ENCODE measurements around the gene NXN.
"Not testable (repeated sequence)": the region's sequence is repeated elsewhere in the genome, so short reads cannot be mapped to it uniquely, and the experiment has no call there.

The NXN gene

DNA sequence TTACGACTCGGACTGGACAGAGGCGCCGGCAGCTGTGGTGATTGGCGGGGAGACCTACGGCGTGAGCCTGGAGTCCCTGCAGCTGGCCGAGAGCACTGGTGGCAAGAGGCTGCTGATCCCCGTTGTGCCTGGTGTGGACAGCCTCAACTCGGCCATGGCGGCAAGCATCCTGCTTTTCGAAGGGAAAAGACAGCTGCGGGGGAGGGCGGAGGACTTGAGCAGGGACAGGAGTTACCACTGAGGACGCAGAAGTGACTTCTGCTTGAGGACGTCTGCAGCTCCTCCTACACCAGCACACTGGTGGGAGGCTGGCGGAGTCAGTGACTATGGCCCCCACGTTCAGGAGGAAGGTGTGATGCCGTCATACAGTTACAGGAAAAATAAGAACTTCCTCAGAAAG is 187.7 kb downstream of the NXN start:
- DNase-seq, result no peak

DNA sequence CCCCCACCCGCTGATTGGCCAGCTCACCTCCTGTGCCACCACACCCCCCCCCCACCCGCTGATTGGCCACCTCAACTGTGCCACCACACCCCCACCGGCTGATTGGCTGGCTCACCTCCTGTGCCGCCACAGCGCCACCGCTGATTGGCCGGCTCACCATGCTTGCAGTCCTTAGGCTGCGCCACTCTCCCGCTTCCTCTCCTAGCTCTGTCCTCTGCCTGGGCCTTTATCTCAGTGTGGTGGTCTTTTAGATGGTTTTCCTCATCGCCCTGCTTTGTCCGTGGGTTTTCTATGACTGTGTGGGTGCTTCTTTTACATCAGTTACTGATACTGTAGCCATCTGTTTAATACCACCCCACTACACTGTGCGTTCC is 188.7 kb downstream of the NXN start:
- not testable (repeated sequence) for DNase-seq

DNA sequence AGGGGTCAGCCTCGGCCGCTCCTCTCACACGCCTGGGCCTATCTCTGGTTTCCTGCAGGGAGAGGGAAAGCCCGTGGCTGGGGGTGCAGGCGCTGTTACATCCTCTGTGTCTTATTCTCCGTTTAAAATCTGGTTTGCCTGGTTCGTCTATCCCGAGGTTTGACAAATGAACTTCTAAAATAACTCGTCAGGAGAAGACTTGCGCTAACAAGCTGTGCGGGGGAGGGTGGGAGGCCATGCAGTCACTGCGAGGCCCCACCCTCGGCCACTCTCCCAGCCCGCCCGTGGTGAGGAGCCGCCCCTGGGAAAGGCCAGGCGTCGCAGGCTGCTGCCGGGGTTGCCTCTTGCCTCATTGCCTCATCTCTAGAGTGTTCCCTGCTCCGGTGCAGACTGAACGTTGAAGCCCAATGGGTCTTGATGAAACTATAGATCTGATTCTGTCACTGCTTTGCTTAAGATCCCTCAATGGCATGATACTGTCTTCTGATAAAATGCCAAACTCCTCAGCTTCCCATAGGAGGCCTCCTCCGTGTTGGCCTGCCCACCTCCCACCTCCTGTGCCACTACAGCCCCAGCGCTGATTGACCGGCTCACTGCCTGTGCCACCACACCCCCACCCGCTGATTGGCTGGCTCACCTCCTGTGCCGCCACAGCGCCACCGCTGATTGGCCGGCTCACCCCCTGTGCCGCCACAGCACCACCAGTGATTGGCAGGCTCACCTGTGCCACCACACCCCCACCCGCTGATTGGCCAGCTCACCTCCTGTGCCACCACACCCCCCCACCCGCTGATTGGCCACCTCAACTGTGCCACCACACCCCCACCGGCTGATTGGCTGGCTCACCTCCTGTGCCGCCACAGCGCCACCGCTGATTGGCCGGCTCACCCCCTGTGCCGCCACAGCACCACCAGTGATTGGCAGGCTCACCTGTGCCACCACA is 189.4 kb downstream of the NXN start:
- DNase-seq, result not testable (repeated sequence)

DNA sequence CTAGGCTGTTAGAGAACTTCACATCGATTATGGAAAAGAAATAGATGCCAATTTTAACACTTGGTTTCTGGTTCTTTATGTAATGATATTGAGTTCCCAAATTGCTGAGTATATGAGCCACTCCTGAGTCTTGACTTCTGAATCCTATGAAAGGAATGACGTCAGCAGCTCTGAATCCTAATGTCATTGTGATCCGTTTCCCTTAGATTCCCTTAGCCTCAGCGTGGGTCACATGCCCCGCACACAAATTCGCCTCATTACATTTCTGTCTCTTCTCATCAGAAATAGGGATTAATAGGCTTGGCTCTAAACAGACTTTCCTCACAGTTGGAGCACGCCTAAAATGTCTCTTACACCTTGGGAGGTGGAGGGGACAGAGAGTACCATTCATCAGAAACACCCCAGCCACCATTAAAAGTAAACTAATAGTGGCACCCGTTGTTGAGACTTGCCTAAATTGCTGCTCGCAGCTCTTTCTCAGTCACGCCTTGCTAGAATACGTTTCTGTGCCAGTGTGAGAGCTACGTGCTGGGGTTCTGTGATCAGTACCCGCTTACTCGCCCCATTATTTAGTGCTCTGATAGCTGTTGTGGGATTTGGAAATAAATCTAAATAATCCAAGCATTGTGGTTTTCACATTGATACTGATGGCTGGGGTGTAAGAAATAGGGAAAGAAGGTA is 190.3 kb downstream of the NXN start:
- no peak for DNase-seq

DNA sequence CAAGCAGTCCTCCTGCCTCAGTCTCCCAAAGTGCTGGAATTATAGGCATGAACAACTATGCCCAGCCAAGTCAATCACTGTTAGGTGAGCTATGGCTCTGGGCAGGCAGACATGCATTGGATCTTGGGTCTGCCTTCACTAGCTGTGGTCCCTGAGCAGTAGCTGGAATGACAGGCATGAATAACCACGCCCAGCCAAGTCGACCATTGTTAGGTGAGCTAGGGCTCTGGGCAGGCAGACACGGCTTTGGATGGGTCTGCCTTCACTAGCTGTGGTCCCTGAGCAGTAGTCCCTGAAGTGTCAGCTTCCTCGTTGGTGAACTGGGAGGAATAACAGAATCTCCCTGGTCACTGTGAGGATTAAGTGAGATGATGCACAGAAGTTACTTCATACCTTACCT is 191.0 kb downstream of the NXN start:
- no peak for DNase-seq

DNA sequence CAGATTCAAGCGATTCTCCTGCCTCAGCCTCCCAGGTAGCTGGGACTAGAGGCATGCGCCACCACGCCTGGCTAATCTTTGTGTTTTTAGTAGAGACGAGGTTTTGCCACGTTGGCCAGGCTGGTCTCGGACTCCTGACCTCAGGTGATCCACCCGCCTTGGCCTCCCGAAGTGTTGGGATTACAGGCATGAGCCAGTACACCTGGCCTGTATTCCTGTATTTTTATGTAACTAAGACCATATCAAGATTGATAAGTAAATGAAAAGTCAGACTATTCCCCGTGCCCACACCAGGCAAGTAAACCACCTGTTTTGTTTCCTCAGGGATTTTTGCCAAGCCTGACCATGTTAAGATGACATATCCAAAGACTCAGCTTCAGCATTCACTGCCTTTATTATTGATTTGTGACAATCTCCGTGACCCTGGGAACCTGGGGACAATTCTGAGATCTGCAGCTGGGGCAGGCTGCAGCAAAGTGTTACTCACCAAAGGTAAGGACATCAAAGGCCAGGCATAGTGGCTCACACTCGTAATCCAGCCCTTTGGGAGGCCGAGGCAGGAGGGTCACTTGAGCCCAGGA is 191.8 kb downstream of the NXN start:
- DNase-seq, result no peak

DNA sequence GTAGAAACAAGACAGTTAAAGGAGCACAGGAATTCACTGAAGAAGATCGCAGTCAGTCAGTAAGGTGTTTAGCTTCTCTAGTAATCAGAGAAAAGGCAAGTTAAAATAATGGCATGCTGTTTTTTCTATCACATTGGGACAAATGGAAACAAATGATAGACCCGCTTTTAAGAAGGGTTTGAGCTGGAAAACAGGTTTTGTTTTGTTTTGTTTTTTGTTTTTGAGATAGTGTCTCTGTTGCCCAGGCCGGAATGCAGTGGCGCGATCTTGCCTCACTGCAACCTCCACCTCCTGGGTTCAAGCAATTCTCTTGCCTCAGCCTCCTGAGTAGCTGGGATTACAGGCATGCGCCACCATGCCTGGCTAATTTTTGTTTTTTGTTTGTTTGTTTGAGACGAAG is 193.7 kb downstream of the NXN start:
- not testable (repeated sequence) for DNase-seq

DNA sequence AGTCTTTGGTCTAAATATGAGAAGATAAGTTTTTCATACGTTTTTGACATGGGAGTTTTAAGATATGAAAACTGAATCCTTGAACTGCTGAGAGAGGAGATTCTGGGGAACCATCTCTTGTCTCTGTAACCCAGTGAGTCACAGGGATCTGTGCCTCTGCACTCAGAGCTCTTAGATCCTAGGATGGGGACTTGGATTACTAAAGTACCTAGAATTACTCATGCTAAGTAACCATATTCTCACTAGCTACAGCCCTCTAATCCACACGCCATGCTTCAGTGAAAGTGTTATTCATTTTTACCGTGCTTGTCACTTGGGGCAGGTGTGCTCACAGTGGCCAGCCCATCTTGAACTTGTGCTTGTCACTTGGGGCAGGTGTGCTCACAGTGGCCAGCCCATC is 195.4 kb downstream of the NXN start:
- no peak for DNase-seq

DNA sequence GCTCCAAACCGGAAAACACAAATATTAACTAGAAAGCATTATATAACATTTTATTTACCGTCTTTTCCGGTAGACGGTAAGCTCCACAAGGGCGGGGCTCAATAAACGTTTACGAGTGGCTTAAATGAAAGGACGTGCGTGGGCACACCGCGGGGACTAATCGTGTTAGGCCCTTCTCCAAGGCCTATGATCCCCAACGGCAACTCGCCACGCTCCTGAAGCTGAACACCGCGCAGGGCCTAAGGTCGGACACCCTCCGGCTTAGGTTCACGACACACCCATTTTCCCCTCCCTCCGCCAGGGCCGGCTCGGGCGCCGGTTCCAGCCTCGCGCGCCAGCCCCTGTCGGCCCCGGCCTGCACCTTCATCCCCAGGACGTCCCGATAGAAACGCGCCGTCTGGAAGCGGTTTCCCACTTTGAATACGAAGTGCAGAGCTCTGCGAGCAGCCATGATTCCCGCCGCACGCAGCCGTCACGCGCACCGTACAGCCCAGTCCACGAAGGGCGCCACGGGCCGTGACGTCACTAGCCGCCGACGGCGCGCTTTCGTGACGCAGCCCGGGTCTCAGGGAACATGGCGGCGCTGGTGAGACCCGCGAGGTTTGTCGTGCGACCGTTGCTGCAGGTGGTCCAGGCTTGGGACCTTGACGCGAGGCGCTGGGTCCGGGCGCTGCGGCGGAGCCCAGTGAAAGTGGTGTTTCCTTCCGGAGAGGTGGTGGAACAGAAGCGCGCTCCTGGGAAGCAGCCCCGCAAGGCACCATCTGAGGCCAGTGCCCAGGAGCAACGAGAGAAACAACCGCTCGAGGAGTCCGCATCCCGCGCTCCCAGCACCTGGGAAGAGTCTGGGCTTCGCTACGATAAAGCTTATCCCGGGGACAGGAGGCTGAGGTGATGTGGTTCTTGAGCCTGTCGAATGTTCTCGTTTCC is 197.5 kb downstream of the NXN start, which contains the start of the genes GLOD4 and MRM3:
Gene GLOD4, minus strand, starts transcription at position 476 of the 927 bp plus-strand sequence. Its CDS starts 25 bp downstream, at position 451.
Gene MRM3, plus strand, starts transcription at position 549 of the 927 bp plus-strand sequence. Its CDS starts 26 bp downstream, at position 575.
- DNase-seq, result peak; percentile 91 to 95

DNA sequence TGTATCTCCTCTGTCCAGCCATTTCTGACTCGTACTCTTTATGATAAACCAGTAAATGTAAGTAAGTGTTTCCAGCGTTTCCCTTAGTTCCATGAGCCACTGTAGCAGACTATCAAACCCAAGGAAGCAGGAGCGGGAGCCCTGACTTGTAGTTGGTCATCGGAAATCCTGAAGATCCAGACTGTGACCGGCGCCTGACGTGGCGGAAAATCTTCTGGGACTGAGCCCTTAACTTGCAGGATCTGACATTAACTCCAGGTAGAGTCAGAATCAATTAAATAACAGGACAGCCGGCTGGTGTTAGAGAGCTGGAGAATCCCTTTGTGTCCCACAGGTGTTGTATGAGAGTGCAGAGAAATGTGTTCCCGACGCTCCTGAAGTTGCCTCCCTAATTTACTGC is 201.5 kb downstream of the NXN start:
- DNase-seq, result no peak

DNA sequence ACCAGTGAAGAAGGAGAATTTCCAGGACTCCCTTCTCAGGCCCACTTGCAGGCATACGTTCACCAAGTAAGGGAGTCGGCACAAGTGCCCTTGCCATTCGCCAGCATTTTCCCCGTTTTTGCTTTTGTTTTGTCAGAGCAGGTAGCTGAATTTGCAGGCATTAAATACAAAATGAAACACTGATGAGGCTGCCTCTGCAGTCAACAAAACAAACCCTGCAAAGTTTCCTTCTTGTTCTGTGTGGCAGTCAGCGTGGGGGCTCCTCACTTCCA is 205.3 kb downstream of the NXN start:
- DNase-seq, result no peak

DNA sequence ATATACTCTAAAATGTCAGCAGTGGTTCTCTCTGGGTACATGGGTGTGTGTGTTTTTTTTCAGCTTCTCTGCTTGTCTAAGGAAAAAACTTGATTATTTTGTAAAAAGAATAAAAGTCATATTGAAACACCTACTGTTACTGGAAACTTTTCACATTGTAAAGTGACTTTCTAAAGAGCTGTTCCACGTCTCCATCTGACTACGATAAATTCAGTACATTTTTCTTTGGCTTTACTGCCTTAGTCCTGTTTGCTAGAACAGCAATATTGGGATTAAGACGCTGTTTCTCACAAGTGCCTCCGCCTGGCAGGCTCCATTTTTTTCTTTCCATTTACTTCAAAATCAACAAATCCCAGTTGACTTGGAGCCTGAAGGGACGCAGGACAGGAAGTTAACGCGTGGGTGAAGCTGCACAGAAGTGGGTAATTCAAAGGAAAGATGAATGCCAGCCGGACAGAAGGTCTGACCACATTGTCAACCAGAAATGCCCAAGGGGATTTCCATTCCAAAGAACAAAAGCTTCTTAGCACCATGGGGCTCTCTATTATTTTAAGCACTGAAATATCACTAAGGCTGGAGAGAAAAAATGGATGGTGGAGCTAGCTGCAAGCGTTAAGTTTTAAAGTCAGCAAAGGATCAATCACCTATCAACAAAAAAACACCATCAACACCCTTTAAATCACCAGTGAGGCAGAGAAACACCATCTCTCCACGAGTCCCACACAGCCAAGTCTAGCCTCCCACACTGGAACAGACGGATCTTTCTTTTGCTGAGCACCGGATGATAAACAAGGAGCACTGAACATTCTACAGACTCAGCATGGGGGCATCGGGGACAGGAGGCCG is 205.9 kb downstream of the NXN start:
- no peak for DNase-seq

DNA sequence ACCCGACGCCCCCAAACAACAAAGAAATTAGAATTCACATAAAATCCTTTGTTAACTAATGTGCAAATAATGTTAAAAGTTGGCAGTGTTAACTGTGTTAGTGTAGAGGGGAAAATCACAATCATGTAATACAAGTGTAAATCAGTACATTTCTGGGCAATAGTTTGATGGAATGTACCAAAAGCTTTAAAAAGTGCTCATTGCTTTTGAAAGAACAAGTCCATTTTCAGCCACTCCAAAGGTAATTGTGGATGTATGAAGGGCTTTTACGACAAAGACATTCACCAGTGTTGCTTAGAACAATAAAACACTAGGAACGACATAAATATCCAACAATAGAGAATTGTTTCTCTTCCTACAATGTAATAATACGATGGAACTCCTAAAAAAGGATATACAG is 206.6 kb downstream of the NXN start:
- DNase-seq, result no peak

DNA sequence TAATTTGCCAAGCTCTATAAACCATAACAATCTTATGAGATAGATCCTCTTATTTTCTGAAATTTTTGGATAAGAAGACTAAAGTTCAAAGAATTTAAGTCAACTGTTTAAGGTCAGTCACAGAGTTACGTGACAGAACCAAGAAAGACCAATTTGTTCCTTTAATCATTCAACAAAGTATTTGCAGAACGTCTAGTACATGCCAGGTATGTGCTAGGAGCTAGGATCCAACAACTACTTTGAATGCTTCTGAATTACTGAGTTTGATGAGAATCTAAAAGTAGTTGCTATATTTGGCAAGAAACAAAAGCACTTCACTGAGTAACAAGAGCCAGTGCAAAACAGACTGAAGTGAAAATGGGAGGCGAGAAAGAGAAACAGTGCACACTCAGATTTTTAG is 212.5 kb downstream of the NXN start:
- DNase-seq, result no peak

DNA sequence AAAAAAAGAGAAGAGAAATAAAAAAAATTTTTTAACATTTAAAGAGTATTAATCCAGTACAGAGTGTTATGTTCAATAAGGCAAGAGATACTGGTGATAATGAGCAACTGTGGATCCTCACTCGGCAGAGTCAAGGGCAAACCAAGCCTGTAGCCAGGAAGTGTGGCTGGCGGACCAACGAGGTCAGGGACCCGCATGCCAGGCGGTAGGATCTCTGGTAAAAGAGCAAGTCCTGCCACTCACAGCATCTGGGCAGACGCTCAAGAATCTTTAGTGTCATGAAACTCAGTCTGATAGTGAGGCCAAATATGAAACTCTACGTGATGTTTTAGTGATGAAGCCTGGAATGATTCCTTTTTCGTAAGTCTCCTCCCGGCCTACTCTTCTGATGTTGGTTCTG is 219.2 kb downstream of the NXN start:
- no peak for DNase-seq

DNA sequence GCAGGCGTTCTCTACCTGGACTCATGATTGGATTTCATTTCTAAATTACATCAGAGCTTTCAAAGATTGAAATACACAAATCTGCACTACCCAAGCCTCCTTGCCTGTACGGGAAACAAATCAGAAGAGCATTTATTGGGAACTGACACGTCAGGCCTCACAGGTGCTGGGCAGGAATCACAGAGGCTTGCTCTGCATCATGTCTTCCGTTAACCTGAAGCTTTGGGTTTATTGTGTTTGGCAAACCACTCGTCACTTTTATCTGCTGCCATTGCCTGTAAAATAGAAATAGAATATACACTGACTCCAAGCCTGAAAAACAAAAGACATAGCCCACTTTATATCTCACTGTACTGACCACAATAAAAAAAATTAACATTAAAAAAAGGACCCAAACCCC is 219.6 kb downstream of the NXN start:
- no peak for DNase-seq

DNA sequence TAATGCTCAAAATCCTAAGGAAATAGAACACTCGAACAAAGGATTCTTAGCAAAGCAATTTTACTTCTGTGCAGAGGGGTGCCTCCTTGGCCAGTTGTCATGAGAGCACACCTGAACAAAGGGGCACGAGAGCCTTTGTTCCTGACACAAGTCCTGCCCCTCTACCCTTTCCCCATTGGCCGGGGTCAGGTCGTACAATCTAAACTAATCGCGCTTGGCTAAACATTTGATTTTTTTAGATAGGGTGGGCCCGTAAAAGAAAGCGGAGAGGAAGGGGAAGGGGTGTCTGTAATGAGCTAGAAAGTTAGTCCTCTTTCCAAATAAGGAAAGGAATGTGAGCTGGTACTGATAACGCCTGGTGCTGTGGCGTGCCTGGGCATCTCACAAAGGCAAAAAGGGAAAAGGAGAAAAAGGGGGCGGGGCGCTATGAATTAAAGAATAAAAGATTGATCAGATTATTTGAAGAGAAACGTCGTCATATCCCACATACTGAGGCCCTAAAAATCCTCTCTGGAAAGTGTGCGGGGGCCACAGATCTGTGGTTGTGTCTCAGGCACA is 223.5 kb downstream of the NXN start:
- DNase-seq, result not testable (repeated sequence)

DNA sequence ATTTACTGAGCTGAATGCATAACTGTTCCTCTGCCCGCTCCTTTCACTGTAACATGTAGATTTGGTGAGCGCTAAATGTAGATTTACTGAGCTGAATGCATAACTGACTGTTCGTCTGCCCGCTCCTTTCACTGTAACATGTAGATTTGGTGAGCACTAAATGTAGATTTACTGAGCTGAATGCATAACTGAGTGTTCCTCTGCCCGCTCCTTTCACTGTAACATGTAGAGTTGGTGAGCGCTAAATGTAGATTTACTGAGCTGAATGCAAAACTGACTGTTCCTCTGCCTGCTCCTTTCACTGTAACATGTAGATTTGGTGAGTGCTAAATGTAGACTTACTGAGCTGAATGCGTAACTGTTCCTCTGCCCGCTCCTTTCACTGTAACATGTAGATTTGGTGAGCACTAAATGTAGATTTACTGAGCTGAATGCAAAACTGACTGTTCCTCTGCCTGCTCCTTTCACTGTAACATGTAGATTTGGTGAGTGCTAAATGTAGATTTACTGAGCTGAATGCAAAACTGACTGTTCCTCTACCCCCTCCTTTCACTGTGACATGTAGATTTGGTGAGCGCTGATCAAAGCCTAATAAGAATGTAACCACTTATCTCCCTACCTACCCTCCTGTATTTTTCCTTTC is 224.1 kb downstream of the NXN start:
- DNase-seq, result not testable (repeated sequence)

DNA sequence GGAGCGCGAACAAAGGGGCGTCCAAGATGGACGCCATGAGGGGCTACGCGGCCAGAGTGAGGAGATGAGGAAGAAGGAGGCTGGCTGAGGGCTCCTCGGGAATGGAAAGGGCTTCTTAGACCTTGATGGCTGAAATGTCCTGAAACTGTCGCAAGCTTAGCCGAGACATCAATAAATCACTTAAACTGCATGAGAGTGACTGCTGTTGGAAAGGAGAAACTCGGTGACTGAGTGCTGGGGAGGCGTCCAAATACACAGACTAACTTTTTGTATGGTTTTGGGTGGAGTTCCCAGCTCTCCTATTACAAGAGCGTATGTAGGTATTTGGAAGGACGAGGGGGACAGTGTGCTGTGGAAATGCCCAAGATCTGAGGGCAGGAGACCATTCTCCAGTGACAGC is 226.2 kb downstream of the NXN start:
- no peak for DNase-seq

DNA sequence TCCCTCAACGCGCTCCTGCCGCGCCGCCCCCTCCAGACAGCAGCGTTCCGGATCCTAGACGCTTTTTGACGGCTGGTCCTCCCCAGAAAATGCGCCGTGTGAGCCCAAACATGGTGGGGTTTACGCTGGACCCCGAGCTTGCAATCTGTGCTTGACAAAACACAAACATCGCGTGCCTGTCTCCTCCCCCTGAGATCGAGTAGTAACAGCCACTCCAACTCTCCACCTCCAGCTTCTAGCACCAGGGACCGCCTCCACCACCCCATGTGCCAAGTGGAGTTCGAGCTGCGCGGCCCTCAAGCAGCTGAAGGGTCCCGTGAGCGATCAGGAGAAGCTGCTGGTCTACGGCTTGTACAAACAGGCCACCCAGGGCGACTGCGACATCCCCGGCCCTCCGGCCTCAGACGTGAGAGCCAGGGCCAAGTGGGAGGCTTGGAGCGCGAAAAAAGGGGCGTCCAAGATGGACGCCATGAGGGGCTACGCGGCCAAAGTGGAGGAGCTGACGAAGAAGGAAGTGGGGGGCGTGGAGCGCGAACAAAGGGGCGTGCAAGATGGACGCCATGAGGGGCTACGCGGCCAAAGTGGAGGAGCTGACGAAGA is 226.9 kb downstream of the NXN start:
- DNase-seq, result peak in 1 of 2 donors; percentile 24
